GM21717 (cell line): Measurements from ENCODE around the gene RALY.
"Not testable (repeated sequence)": the region's sequence is repeated elsewhere in the genome, so short reads cannot be mapped to it uniquely, and the experiment has no call there.

Experiments used
- ATAC-seq: cut with Tn5 transposase; IDR thresholded peaks from one replicate; pipeline ENCODE4 v1.9.1; 2021; ENCODE audit warnings: mild to moderate bottlenecking, moderate library complexity; ENCODE audit not compliant: unreplicated experiment

Gene RALY

DNA sequence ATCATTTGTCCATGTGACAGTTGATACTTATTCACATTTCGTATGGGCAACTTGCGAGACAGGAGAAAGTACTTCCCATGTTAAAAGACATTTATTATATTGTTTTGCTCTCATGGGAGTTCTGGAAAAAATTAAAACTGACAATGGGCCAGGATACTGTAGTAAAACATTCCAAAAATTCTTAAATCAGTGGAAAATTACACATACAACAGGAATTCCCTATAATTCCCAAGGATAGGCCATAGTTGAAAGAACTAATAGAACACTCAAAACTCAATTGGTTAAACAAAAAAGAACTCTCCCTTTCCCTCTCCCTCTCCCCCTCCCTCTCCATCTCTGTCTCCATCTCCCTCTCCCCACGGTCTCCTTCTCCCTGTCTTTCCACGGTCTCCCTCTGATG is 137.8 kb downstream of the RALY start:
- no peak for ATAC-seq

DNA sequence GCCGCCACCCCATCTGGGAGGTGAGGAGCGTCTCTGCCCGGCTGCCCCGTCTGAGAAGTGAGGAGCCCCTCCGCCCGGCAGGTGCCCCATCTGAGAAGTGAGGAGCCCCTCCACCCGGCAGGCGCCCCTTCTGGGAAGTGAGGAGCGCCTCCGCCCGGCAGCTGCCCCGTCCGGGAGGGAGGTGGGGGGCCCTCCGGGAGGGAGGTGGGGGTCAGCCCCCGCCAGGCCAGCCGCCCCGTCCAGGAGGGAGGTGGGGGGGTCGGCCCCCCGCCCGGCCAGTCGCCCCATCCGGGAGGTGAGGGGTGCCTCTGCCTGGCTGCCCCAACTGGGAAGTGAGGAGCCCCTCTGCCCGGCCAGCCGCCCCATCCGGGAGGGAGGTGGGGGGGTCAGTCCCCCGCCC is 138.8 kb downstream of the RALY start:
- ATAC-seq = not testable (repeated sequence)

DNA sequence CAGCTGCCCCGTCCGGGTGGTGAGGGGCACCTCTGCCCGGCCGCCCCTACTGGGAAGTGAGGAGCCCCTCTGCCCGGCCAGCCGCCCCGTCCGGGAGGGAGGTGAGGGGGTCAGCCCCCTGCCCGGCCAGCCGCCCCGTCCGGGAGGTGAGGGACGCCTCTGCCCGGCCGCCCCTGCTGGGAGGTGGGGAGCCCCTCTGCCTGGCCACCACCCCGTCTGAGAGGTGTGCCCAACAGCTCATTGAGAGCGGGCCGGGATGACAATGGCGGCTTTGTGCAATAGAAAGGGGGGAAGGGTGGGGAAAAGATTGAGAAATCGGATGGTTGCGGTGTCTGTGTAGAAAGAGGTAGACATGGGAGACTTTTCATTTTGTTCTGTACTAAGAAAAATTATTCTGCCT is 139.2 kb downstream of the RALY start:
- ATAC-seq = not testable (repeated sequence)

DNA sequence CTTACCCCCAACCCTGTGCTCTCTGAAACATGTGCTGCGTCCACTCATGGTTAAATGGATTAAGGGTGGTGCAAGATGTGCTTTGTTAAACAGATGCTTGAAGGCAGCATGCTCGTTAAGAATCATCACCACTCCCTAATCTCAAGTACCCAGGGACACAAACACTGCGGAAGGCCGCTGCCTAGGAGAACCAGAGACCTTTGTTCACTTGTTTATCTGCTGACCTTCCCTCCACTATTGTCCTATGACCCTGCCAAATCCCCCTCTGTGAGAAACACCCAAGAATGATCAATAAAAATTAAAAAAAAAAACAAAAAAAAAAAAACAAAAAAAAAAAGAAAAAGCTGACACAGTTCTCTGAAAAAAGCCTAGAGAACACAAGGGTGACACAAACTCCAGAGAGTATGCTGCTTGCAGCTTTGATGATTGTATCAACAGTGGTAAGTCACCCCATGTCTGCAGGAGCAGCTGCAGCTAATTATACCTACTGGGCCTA is 139.7 kb downstream of the RALY start:
- not testable (repeated sequence) for ATAC-seq
